Epithelial cell of proximal tubule (primary cell): Measurements from ENCODE around the gene ZNF106. TPM values are rescaled to one million over a fixed set of nuclear protein-coding genes. Genes with fewer than 3 reads are reported as not detected.

Source experiments
- DNase-seq: peaks from one replicate; pipeline ENCODE4 v3.0.0-alpha.2; 2011; ENCODE audit warnings: low read depth
- H3K4me3 ChIP-seq: 2 replicates; pipeline ENCODE4 v1.5.1; 2011; ENCODE audit warnings: low read depth, mild to moderate bottlenecking, low read length
- total RNA-seq: library from RNA; depleted of rRNA; stranded (reverse); fragments of >200 nt; gene quantifications from 2 replicates; pipeline ENCODE4 v1.2.3, GENCODE V29; 2015
- TF ChIP-seq, protein P1 (sequence below): conservative IDR thresholded peaks from 2 replicates; pipeline ENCODE4 v1.5.1; 2012; ENCODE audit warnings: low read depth, mild to moderate bottlenecking, low read length

Gene ZNF106
- total RNA-seq, 1 donor from 2014 or later, result 27.1 TPM

DNA sequence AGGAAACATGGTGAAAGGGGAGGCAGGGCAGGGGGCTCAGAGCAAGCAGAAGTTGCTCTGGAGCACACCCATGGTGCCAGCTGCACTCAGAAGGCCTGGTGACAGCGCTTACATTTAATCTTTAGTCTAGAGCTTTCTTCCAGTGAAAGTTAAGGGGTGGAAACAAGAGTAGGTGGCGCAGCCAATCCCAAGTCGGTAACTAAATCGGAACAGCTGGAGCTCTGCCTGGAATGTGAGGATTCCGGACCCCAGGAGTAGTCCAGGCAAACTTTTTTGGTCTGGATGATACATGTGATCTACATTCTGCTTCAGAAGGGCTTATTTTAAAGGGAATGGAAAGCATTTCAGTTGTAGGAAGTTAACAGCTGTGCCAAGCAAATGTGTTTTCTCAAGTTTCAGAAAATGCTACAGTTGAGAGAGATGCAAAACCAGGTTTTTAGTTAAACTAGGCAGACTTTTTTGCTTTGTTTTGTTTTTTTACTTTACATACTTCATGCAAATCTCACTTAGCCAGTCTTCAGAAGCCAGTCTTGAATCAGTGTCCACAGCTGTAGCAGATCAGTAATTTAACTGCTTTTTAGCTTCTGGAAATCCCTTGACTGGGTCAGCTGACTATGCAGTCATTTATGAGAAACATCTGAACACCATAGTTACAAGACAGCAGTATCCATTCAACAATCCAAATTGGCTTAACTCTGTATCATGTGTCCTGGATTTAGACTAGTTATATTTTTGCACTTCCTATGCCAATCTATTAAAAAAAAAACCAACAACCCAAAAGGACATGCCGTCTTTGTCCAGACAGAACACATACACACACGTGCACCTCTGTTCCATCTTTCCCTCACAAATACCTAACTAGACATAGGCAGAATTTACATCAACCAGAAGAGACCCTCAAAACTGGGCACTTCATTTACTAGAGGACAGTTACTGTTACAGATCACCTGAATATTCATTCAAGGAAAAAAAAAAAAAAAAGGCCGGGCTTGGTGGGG is 33.2 kb downstream of the ZNF106 start:
- peak; percentile 75 for DNase-seq
- TF ChIP-seq, protein P1, sequence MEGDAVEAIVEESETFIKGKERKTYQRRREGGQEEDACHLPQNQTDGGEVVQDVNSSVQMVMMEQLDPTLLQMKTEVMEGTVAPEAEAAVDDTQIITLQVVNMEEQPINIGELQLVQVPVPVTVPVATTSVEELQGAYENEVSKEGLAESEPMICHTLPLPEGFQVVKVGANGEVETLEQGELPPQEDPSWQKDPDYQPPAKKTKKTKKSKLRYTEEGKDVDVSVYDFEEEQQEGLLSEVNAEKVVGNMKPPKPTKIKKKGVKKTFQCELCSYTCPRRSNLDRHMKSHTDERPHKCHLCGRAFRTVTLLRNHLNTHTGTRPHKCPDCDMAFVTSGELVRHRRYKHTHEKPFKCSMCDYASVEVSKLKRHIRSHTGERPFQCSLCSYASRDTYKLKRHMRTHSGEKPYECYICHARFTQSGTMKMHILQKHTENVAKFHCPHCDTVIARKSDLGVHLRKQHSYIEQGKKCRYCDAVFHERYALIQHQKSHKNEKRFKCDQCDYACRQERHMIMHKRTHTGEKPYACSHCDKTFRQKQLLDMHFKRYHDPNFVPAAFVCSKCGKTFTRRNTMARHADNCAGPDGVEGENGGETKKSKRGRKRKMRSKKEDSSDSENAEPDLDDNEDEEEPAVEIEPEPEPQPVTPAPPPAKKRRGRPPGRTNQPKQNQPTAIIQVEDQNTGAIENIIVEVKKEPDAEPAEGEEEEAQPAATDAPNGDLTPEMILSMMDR, result no peak
- peak overlapping the region; percentile 20 for H3K4me3 ChIP-seq

DNA sequence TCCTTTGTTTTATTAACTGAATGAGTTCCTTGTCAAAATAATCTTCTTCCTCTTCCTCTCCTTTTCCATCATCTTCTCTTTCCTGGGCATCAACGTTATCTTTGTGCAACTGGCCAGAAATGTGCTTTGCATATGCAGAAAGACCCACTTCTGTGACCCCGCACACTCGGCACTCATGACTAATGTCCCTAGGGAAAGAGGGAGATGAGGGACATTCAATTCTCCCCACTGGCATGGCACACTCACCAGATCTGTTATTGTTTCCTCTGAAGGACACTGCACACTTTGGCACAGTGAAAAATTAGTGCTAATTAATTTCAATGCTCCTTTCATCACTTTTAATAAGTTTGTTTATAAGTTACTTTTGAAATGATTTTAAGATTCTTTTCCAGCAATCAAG is 34.0 kb downstream of the ZNF106 start:
- TF ChIP-seq, protein P1, result no peak
- H3K4me3 ChIP-seq, result no peak overlapping the region
- no peak for DNase-seq

DNA sequence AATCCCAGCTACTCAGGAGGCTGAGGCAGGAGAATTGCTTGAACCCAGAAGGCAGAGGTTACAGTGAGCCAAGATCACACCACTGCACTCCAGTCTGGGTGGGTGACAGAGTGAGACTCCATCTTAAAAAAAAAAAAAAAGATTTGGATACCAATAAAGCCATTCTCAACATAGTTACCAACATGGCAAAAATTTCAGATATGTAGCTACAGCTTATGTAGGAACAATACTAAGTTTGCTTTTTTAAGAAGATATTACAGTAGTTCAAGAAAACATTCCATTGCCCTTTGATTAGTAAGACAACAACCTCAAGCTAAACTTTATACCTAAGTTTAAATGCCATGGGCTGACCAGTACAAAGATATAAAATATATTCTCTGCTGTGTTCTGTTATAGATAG is 34.4 kb downstream of the ZNF106 start:
- TF ChIP-seq, protein P1, result no peak
- H3K4me3 ChIP-seq, result no peak overlapping the region
- DNase-seq, result no peak

DNA sequence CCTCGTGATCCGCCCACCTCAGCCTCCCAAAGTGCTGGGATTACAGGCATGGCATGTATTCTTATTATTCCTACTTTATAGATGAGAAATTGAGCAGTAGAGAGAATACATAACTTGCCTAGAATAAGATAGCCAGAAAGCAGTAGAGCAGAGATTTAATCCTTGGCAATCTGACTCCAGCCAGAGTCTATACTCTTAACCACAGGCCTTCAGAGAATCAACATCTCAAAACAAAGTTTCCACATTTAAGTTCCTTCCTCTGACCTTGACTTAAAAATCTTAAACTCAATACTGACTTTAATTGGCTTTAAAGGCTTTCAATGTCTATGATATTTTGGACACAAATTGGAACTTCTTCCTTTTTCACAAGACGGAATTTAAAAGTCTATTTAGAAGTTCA is 37.1 kb downstream of the ZNF106 start:
- H3K4me3 ChIP-seq, result no peak overlapping the region
- TF ChIP-seq, protein P1, result no peak
- no peak for DNase-seq

DNA sequence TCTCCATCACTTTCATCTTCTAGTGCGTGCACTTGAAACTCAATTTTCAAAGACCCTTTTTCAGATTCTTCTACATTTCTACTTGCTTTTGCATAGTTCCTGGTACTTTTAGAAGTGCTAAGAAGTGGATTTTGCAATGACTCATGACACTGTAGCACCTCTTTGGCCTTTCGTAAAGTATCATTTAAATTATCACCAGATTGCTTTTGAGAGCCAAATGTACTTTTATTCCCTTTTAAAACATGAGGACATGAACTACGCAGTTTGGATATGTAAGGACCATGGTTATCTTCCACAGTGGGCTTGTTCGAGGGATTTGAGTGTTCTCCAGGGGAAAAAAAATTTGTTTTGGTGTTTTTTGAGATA is 40.5 kb downstream of the ZNF106 start:
- H3K4me3 ChIP-seq, result no peak overlapping the region
- DNase-seq, result no peak
- TF ChIP-seq, protein P1, result no peak

DNA sequence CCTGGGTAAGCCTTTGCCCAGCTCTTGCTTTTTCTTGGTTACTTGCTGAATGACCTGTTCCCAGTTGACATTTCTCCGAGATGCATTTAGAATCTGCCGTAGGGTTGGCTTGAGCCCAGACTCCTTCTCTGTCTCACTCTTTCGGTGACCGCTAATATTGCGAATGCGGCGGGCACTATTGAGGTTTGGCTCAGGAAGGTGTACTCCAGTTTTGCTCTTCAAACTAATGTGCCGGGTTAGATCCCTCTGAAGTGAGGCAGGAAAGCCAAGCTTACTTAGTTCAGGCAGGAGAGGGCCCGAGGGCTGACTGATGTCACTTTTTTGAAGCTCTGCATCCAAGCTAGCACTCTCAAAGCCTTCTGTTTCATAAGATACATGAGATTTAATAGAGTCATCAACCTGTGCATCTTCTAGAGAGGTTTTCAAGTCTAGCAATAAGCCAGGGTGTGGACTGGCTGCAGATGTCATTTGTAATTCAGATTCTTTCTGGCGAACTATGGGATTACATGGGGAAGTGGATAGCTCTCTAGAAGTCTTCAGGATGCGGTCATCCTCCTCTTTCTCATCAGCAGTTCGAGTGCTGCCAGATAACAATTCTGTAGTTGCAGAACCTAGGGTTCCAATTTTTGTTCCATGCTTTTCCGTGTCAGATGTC is 41.0 kb downstream of the ZNF106 start:
- TF ChIP-seq, protein P1, result no peak
- DNase-seq, result no peak

More for the DNA sequence above, 41.0 kb downstream of the ZNF106 start:
- no peak overlapping the region for H3K4me3 ChIP-seq
